HCT116 (cell line): ENCODE results near the gene NUP188. TPM values are rescaled to one million over a fixed set of nuclear protein-coding genes. Genes with fewer than 3 reads are reported as not detected.

Source experiments
- ATAC-seq: fragments of 200-7000 bp; cut with Tn5 transposase; 2 replicates; pipeline ENCODE4 v1.9.1; 2020; ENCODE audit warnings: mild to moderate bottlenecking, moderate library complexity
- BruUV-seq: library from RNA; stranded (reverse); fragments of 400-500 nt; replicated peaks from 2 replicates; lab custom pipeline; 2021; lab: Mats Ljungman, UMichigan
- CTCF ChIA-PET: fragments of 300-600 bp; sonication (Branson Sonifier 250); formaldehyde crosslinking; loops from one replicate; lab custom pipeline; 2021; ENCODE audit warnings: antibody characterized with exemption; lab: Charles Lee
- POLR2A ChIA-PET: fragments of 300-600, 350-600 bp; sonication (Branson Sonifier 250); formaldehyde crosslinking; loops from one replicate; lab custom pipeline; 2021; ENCODE audit warnings: antibody characterized with exemption; lab: Charles Lee
- RAD21 ChIA-PET, 2 experiments: fragments of 300-600 bp; sonication (Branson Sonifier 250); formaldehyde crosslinking; loops; one replicate each; lab custom pipeline; 2023; ENCODE audit warnings: low total read pairs in 2 of 2; ENCODE audit not compliant: uncharacterized antibody in 2 of 2, unreplicated experiment in 2 of 2, low non-redundant PET in 1 of 2; lab: Charles Lee
- DNase-seq: peaks from one replicate; pipeline ENCODE4 v3.0.0-alpha.2; 2010; ENCODE audit warnings: low read depth, low spot score
- H2AFZ ChIP-seq: fragments of 200-600 bp; shearing (Covaris generic), sonication (generic); 2 replicates; pipeline ENCODE4 v1.6.1; 2017; ENCODE audit warnings: low read depth, mixed run types, mixed read lengths, antibody characterized with exemption, low read length; ENCODE audit not compliant: poor library complexity, severe bottlenecking
- H3K27ac ChIP-seq: 2 replicates; pipeline ENCODE4 v1.5.1; 2012; ENCODE audit warnings: low read depth, low read length
- H3K27me3 ChIP-seq: fragments of 200-600 bp; sonication (generic); 2 replicates; pipeline ENCODE4 v1.6.1; 2016; ENCODE audit warnings: mixed run types, low read length, mixed read lengths; ENCODE audit not compliant: insufficient read depth
- H3K36me3 ChIP-seq, 2 experiments: fragments of 200-500 bp in 1 of 2; fragments of 200-600 bp in 1 of 2; sonication (Bioruptor generic) in 1 of 2; sonication (generic) in 1 of 2; 2 replicates each; pipeline versions ENCODE4 v1.5.1 to v1.6.1; 2014 to 2016; ENCODE audit warnings: low read length in 2 of 2, inconsistent platforms in 1 of 2, mixed read lengths in 1 of 2, mixed run types in 1 of 2; ENCODE audit not compliant: insufficient read depth in 2 of 2, control insufficient read depth in 1 of 2
- H3K4me1 ChIP-seq, 2 experiments: fragments of 200-600 bp in 1 of 2; sonication (generic) in 1 of 2; 2 replicates each; pipeline versions ENCODE4 v1.5.1 to v1.6.1; 2012 to 2017; ENCODE audit warnings: low read length in 2 of 2, inconsistent platforms in 1 of 2, mild to moderate bottlenecking in 1 of 2, mixed read lengths in 1 of 2, mixed run types in 1 of 2, moderate library complexity in 1 of 2; ENCODE audit not compliant: insufficient read depth in 2 of 2, control insufficient read depth in 1 of 2
- H3K4me2 ChIP-seq: fragments of 200-600 bp; sonication (generic); 2 replicates; pipeline ENCODE4 v1.6.1; 2017; ENCODE audit warnings: mixed run types, low read length, mixed read lengths
- H3K4me3 ChIP-seq, 2 experiments: fragments of 200-600 bp in 1 of 2; sonication (generic) in 1 of 2; replicated peaks in 1 of 2; 2 replicates each; pipeline ENCODE4 v1.5.1; 2011 to 2016; ENCODE audit warnings: low read length in 2 of 2, control low read depth in 1 of 2, low read depth in 1 of 2, mild to moderate bottlenecking in 1 of 2, mixed read lengths in 1 of 2, mixed run types in 1 of 2
- H3K79me2 ChIP-seq: fragments of 200-600 bp; sonication (generic); 2 replicates; pipeline ENCODE4 v1.6.1; 2017; ENCODE audit warnings: mild to moderate bottlenecking, mixed run types, low read length, moderate library complexity, mixed read lengths; ENCODE audit not compliant: insufficient read depth
- H3K9ac ChIP-seq: fragments of 200-600 bp; sonication (generic); 2 replicates; pipeline ENCODE4 v1.6.1; 2016; ENCODE audit warnings: low read length, mixed read lengths
- H3K9me2 ChIP-seq: fragments of 200-600 bp; sonication (generic), shearing (Covaris generic); 2 replicates; pipeline ENCODE4 v1.6.1; 2017; ENCODE audit warnings: mixed run types, mild to moderate bottlenecking, moderate library complexity; ENCODE audit not compliant: insufficient read depth
- H3K9me3 ChIP-seq, 2 experiments: fragments of 200-500 bp in 1 of 2; fragments of 200-600 bp in 1 of 2; sonication (Bioruptor generic) in 1 of 2; sonication (generic) in 1 of 2; 2 replicates each; pipeline ENCODE4 v1.6.1; 2014 to 2017; ENCODE audit warnings: low read length in 2 of 2, mixed read lengths in 2 of 2, inconsistent platforms in 1 of 2, low read depth in 1 of 2, mild to moderate bottlenecking in 1 of 2, mixed run types in 1 of 2, moderate library complexity in 1 of 2; ENCODE audit not compliant: control insufficient read depth in 1 of 2, insufficient read depth in 1 of 2
- H4K20me1 ChIP-seq: fragments of 200-600 bp; sonication (generic), shearing (Covaris generic); 2 replicates; pipeline ENCODE4 v1.6.1; 2017; ENCODE audit warnings: mixed run types, mild to moderate bottlenecking, moderate library complexity; ENCODE audit not compliant: insufficient read depth
- EGR1 ChIP-seq: IDR thresholded peaks from 2 replicates; pipeline ENCODE4 v1.6.1; 2012; ENCODE audit warnings: low read depth
- ELF1 ChIP-seq: IDR thresholded peaks from 2 replicates; pipeline ENCODE4 v1.6.1; 2012; ENCODE audit warnings: low read depth, borderline replicate concordance
- EZH2 ChIP-seq: fragments of 200-600 bp; sonication (generic); IDR thresholded peaks from 2 replicates; pipeline ENCODE4 v1.6.1; 2017; ENCODE audit warnings: antibody characterized with exemption, mixed run types
- POLR2AphosphoS5 ChIP-seq: IDR thresholded peaks from 2 replicates; pipeline ENCODE4 v1.6.1; 2011; ENCODE audit warnings: mild to moderate bottlenecking, low read depth, low read length, moderate library complexity
- RAD21 ChIP-seq: IDR thresholded peaks from 2 replicates; pipeline ENCODE4 v1.6.1; 2012; ENCODE audit warnings: low read depth, mild to moderate bottlenecking
- SRF ChIP-seq: IDR thresholded peaks from 2 replicates; pipeline ENCODE4 v1.6.1; 2012; ENCODE audit warnings: low read depth
- TCF7L2 ChIP-seq: IDR thresholded peaks from 2 replicates; pipeline ENCODE4 v1.7.0; 2011; ENCODE audit warnings: borderline replicate concordance, inconsistent platforms; ENCODE audit not compliant: insufficient read depth, insufficient read length; ENCODE audit errors: extremely low read depth
- intact Hi-C: fragments of 100-400 bp; cut with micrococcal nuclease; formaldehyde crosslinking; loops from 2 replicates; pipeline ENCODE4 v1.10.0; 2022
- total RNA-seq: library from RNA; stranded (reverse); gene quantifications from one replicate; pipeline ENCODE4 v1.2.1, GENCODE V29; 2021; ENCODE audit not compliant: unreplicated experiment
- TF ChIP-seq, protein P1 (sequence below): IDR thresholded peaks from 2 replicates; pipeline ENCODE4 v1.6.1; 2012
- TF ChIP-seq, protein P2 (sequence below): IDR thresholded peaks from 2 replicates; pipeline ENCODE4 v1.6.1; 2012; ENCODE audit warnings: low read depth
- TF ChIP-seq, protein P3 (sequence below), 3 experiments: fragments of 200-600 bp in 1 of 3; sonication (generic) in 1 of 3; IDR thresholded peaks in 2 of 3; conservative IDR thresholded peaks in 1 of 3; 2 replicates each; pipeline ENCODE4 v1.5.1; 2012 to 2017; ENCODE audit warnings: low read depth in 2 of 3, low read length in 2 of 3, antibody characterized with exemption in 1 of 3, borderline replicate concordance in 1 of 3, control low read depth in 1 of 3, mild to moderate bottlenecking in 1 of 3, mixed read lengths in 1 of 3, mixed run types in 1 of 3, moderate library complexity in 1 of 3; ENCODE audit not compliant: insufficient read depth in 1 of 3

NUP188 gene
- total RNA-seq, 1 experiment from 2014 or later = 115 TPM

DNA sequence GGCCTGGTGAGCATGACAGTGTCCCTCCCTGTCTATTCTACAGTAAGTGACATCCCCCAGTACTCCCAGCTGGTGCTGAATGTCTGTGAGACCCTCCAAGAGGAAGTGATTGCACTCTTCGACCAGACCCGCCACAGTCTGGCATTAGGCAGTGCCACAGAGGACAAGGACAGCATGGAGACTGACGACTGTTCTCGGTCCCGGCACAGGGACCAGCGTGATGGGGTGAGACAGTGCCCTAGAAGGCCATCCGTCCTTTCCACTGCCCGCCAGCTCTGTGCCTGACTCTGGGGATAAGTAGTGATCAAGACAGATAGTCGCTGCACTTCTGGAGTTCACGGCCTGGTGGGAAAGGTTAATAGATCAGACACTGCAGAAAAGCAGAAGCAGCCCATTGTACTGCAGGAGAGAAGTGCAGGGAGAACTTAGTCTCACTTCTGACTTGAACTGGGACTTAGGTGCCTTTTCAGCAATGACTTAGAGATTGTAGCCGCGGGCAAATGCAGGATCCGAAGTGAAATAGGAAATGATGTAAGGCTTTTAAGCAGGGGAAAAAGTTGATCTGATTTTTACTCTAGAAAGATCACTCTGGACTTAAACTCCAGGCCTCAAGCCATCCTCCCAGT lies 52.2 kb downstream of the NUP188 start:
- Histone ChIP-seq H4K20me1 (no peaks in the 10 kb centered on the region), H3K9ac (no peak overlapping the region), H3K4me1 (no peaks in the 10 kb centered on the region), H3K27ac (no peak overlapping the region), H3K9me2 (no peaks in the 10 kb centered on the region), H3K27me3 (no peaks in the 10 kb centered on the region), H3K9me3 (no peaks in the 10 kb centered on the region), H3K4me2 (no peak overlapping the region), H3K4me3 (no peak overlapping the region), H2AFZ (no peak overlapping the region), H3K36me3 (peaks cover 45 to 64% of the 10 kb centered on the region in 2 experiments), H3K79me2 (no peaks in the 10 kb centered on the region)
- intact Hi-C loops = no loop called here
- BruUV-seq = no TSS peak
- ChIA-PET POLR2A (no interaction called here), CTCF (no interaction called here), RAD21 (no interaction called here)
- TF ChIP-seq RAD21 (no peak), SRF (no peak), POLR2AphosphoS5 (no peak), EGR1 (no peak), ELF1 (no peak), EZH2 (no peak), TCF7L2 (no peak)
- TF ChIP-seq, protein P1, sequence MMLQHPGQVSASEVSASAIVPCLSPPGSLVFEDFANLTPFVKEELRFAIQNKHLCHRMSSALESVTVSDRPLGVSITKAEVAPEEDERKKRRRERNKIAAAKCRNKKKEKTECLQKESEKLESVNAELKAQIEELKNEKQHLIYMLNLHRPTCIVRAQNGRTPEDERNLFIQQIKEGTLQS = no peak
- TF ChIP-seq, protein P2, sequence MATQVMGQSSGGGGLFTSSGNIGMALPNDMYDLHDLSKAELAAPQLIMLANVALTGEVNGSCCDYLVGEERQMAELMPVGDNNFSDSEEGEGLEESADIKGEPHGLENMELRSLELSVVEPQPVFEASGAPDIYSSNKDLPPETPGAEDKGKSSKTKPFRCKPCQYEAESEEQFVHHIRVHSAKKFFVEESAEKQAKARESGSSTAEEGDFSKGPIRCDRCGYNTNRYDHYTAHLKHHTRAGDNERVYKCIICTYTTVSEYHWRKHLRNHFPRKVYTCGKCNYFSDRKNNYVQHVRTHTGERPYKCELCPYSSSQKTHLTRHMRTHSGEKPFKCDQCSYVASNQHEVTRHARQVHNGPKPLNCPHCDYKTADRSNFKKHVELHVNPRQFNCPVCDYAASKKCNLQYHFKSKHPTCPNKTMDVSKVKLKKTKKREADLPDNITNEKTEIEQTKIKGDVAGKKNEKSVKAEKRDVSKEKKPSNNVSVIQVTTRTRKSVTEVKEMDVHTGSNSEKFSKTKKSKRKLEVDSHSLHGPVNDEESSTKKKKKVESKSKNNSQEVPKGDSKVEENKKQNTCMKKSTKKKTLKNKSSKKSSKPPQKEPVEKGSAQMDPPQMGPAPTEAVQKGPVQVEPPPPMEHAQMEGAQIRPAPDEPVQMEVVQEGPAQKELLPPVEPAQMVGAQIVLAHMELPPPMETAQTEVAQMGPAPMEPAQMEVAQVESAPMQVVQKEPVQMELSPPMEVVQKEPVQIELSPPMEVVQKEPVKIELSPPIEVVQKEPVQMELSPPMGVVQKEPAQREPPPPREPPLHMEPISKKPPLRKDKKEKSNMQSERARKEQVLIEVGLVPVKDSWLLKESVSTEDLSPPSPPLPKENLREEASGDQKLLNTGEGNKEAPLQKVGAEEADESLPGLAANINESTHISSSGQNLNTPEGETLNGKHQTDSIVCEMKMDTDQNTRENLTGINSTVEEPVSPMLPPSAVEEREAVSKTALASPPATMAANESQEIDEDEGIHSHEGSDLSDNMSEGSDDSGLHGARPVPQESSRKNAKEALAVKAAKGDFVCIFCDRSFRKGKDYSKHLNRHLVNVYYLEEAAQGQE = no peak
- TF ChIP-seq, protein P3, sequence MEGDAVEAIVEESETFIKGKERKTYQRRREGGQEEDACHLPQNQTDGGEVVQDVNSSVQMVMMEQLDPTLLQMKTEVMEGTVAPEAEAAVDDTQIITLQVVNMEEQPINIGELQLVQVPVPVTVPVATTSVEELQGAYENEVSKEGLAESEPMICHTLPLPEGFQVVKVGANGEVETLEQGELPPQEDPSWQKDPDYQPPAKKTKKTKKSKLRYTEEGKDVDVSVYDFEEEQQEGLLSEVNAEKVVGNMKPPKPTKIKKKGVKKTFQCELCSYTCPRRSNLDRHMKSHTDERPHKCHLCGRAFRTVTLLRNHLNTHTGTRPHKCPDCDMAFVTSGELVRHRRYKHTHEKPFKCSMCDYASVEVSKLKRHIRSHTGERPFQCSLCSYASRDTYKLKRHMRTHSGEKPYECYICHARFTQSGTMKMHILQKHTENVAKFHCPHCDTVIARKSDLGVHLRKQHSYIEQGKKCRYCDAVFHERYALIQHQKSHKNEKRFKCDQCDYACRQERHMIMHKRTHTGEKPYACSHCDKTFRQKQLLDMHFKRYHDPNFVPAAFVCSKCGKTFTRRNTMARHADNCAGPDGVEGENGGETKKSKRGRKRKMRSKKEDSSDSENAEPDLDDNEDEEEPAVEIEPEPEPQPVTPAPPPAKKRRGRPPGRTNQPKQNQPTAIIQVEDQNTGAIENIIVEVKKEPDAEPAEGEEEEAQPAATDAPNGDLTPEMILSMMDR (IDR thresholded peaks at IDR 0.05 in 2 of 3, conservative IDR thresholded peaks at IDR 0.05 in 1 of 3; ENCODE audit: borderline replicate concordance in 1 of 3, insufficient read depth in 1 of 3, low read depth in 2 of 3, low read length in 2 of 3) = no peak
- DNase-seq (no peak), ATAC-seq (no peak)
